Activated B cell treated with CpG ODN at 0.5 μM for 24 hours (primary cell): ENCODE data around the gene PARPBP. TPM values are rescaled to one million over a fixed set of nuclear protein-coding genes. Genes with fewer than 3 reads are reported as not detected.

Experiments
- ATAC-seq: fragments of 200-7000 bp; cut with Tn5 transposase; one replicate; pipeline ENCODE4 v1.10.0; 2021; ENCODE audit warnings: low read depth, mild to moderate bottlenecking, moderate library complexity
- CTCF ChIA-PET: fragments of 350-600 bp; sonication (Branson Sonifier 250); formaldehyde crosslinking; loops from one replicate; lab custom pipeline; 2021; ENCODE audit warnings: antibody characterized with exemption; lab: Charles Lee
- POLR2A ChIA-PET: fragments of 350-600 bp; sonication (Branson Sonifier 250); formaldehyde crosslinking; loops from one replicate; lab custom pipeline; 2021; ENCODE audit warnings: antibody characterized with exemption; lab: Charles Lee
- DNase-seq: peaks from one replicate; pipeline ENCODE4 v3.0.0; 2022
- H3K27ac Mint-ChIP-seq: one replicate; pipeline ENCODE4 v1.8.0; 2020; ENCODE audit warnings: mixed read lengths
- H3K27me3 Mint-ChIP-seq: one replicate; pipeline ENCODE4 v1.8.0; 2021; ENCODE audit warnings: mixed read lengths
- H3K36me3 Mint-ChIP-seq: one replicate; pipeline ENCODE4 v1.8.0; 2021; ENCODE audit warnings: low read depth, mixed read lengths
- H3K4me1 Mint-ChIP-seq: one replicate; pipeline ENCODE4 v1.8.0; 2021; ENCODE audit warnings: mixed read lengths
- H3K4me3 Mint-ChIP-seq: one replicate; pipeline ENCODE4 v1.8.0; 2020; ENCODE audit warnings: mild to moderate bottlenecking, mixed read lengths
- H3K9me3 Mint-ChIP-seq: one replicate; pipeline ENCODE4 v1.8.0; 2020; ENCODE audit warnings: mixed read lengths
- intact Hi-C: fragments of 100-400 bp; cut with micrococcal nuclease; formaldehyde crosslinking; loops from one replicate; pipeline ENCODE4 v1.15.1; 2024
- total RNA-seq: library from RNA; stranded (reverse); gene quantifications from 2 replicates; pipeline ENCODE4 v1.2.3, GENCODE V29; 2022
- TF ChIP-seq, protein P1 (sequence below): fragments of 200-600 bp; IDR thresholded peaks from one replicate; pipeline ENCODE4 v1.8.0; 2022; ENCODE audit warnings: antibody characterized with exemption, mild to moderate bottlenecking

The PARPBP gene
- total RNA-seq, 1 donor from 2014 or later: 4.6 TPM

GRCh38 chr12:102095677-102096263 lies 24.2 kb upstream of the PARPBP start:
- H3K36me3 Mint-ChIP-seq: peaks cover 36% of the 10 kb centered on the region
- H3K4me1 Mint-ChIP-seq: no peaks in the 10 kb centered on the region
- ATAC-seq (peak; percentile 49), DNase-seq (no peak)
- intact Hi-C loops: loop anchor here (1.0 to 10.0 kb wide), 4 partner anchors 178 to 674 kb away; partner anchors contain the start of gene IGF1
- H3K27me3 Mint-ChIP-seq: no peaks in the 10 kb centered on the region
- ChIA-PET POLR2A (no interaction called here), CTCF (interaction anchor here (1.0 to 1.2 kb wide), 2 partner anchors 388 to 607 kb away, joined by 3 to 4 read pairs; no protein-coding TSS in a partner anchor)
- H3K9me3 Mint-ChIP-seq: no peaks in the 10 kb centered on the region
- H3K27ac Mint-ChIP-seq: no peak overlapping the region
- no peak overlapping the region for H3K4me3 Mint-ChIP-seq
- TF ChIP-seq, protein P1, sequence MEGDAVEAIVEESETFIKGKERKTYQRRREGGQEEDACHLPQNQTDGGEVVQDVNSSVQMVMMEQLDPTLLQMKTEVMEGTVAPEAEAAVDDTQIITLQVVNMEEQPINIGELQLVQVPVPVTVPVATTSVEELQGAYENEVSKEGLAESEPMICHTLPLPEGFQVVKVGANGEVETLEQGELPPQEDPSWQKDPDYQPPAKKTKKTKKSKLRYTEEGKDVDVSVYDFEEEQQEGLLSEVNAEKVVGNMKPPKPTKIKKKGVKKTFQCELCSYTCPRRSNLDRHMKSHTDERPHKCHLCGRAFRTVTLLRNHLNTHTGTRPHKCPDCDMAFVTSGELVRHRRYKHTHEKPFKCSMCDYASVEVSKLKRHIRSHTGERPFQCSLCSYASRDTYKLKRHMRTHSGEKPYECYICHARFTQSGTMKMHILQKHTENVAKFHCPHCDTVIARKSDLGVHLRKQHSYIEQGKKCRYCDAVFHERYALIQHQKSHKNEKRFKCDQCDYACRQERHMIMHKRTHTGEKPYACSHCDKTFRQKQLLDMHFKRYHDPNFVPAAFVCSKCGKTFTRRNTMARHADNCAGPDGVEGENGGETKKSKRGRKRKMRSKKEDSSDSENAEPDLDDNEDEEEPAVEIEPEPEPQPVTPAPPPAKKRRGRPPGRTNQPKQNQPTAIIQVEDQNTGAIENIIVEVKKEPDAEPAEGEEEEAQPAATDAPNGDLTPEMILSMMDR: no peak

GRCh38 chr12:102096855-102097254 lies 23.1 kb upstream of the PARPBP start:
- ChIA-PET POLR2A (no interaction called here), CTCF (interaction anchor here (0.7 kb wide), 1 partner anchor 786 kb away, joined by 3 read pairs; no protein-coding TSS in a partner anchor)
- TF ChIP-seq, protein P1: no peak
- Mint-ChIP-seq H3K27me3 (no peaks in the 10 kb centered on the region), H3K27ac (no peak overlapping the region), H3K4me3 (no peak overlapping the region), H3K9me3 (no peaks in the 10 kb centered on the region), H3K4me1 (no peaks in the 10 kb centered on the region), H3K36me3 (peaks cover 36% of the 10 kb centered on the region)
- DNase-seq (no peak), ATAC-seq (no peak)
- intact Hi-C loops: loop anchor here (10.0 kb wide), 1 partner anchor 388 kb away; the partner anchor contains the start of gene IGF1

- Mint-ChIP-seq H3K4me1 (peaks cover 5% of the 10 kb centered on the region), H3K36me3 (peaks cover 86% of the 10 kb centered on the region), H3K27me3 (no peaks in the 10 kb centered on the region), H3K4me3 (no peak overlapping the region), H3K27ac (no peak overlapping the region), H3K9me3 (peaks cover 6% of the 10 kb centered on the region)
- CTCF ChIA-PET: no interaction called here
- TF ChIP-seq, protein P1: no peak
- intact Hi-C loops: no loop called here
- POLR2A ChIA-PET: interaction anchor here (0.6 kb wide), 1 partner anchor 68 kb away, joined by 4 read pairs; no protein-coding TSS in a partner anchor
- no peak for ATAC-seq
- no peak for DNase-seq
These were observed 13.1 kb upstream of the PARPBP start for GRCh38 chr12:102106905-102107304.

DNA sequence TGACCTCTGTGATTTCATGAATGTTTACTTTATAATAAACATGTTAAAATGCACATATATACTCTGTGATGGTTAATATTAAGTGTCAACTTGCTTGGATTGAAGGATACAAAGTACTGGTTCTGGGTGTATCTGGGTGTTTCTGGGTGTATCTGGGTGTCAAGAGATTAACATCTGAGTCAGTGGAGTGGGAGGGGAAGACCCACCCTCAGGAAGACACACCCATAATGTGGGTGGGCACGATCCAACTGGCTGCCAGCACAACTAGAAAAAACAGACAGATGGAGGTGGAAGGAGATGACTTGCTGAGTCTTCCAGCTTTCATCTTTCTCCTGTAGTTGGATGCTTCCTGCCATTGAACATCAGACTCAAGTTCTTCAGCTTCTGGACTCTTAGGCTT lies 12.0 kb upstream of the PARPBP start:
- Mint-ChIP-seq H3K36me3 (peaks cover 81% of the 10 kb centered on the region), H3K9me3 (peaks cover 6% of the 10 kb centered on the region), H3K4me1 (peaks cover 5% of the 10 kb centered on the region), H3K4me3 (no peak overlapping the region), H3K27me3 (no peaks in the 10 kb centered on the region), H3K27ac (no peak overlapping the region)
- DNase-seq (no peak), ATAC-seq (no peak)
- intact Hi-C loops: no loop called here
- ChIA-PET POLR2A (no interaction called here), CTCF (no interaction called here)
- TF ChIP-seq, protein P1: no peak

GRCh38 chr12:102110782-102111181 lies 9.2 kb upstream of the PARPBP start:
- DNase-seq (no peak), ATAC-seq (no peak)
- CTCF ChIA-PET: no interaction called here
- Mint-ChIP-seq H3K4me1 (peaks cover 5% of the 10 kb centered on the region), H3K9me3 (peaks cover 6% of the 10 kb centered on the region), H3K4me3 (no peak overlapping the region), H3K36me3 (peaks cover 63% of the 10 kb centered on the region), H3K27ac (no peak overlapping the region), H3K27me3 (no peaks in the 10 kb centered on the region)
- POLR2A ChIA-PET: no interaction called here
- intact Hi-C loops: no loop called here
- TF ChIP-seq, protein P1: no peak
